GM19324 (cell line): ENCODE measurements around the gene DENND1B.

Source experiments
- ATAC-seq: cut with Tn5 transposase; IDR thresholded peaks from one replicate; pipeline ENCODE4 v1.9.1; 2021; ENCODE audit warnings: mild to moderate bottlenecking, moderate library complexity; ENCODE audit not compliant: unreplicated experiment, low FRiP score

DENND1B gene

GRCh38 chr1:197649188-197649587 lies 126.1 kb downstream of the DENND1B start:
- no peak for ATAC-seq

- no peak for ATAC-seq
Measured at GRCh38 chr1:197638316-197638715, 137.0 kb downstream of the DENND1B start.

- no peak for ATAC-seq
Measured at GRCh38 chr1:197637406-197637805, 137.9 kb downstream of the DENND1B start.

GRCh38 chr1:197633447-197634078 lies 141.7 kb downstream of the DENND1B start:
- no peak for ATAC-seq

GRCh38 chr1:197632651-197633050 lies 142.6 kb downstream of the DENND1B start:
- no peak for ATAC-seq

GRCh38 chr1:197632005-197632404 lies 143.3 kb downstream of the DENND1B start:
- ATAC-seq: no peak

- no peak for ATAC-seq
Measured at GRCh38 chr1:197622371-197622770, 152.9 kb downstream of the DENND1B start.

- no peak for ATAC-seq
Measured at GRCh38 chr1:197621761-197622160, 153.5 kb downstream of the DENND1B start.

- no peak for ATAC-seq
Measured at GRCh38 chr1:197620714-197621163, 154.5 kb downstream of the DENND1B start.

- no peak for ATAC-seq
Measured at GRCh38 chr1:197619008-197619640, 156.2 kb downstream of the DENND1B start.

- no peak for ATAC-seq
Measured at GRCh38 chr1:197618061-197618460, 157.2 kb downstream of the DENND1B start.

- ATAC-seq: no peak
Measured at GRCh38 chr1:197615693-197616011, 159.6 kb downstream of the DENND1B start.

- peak; percentile 82 for ATAC-seq
Measured at GRCh38 chr1:197614916-197615692, 160.2 kb downstream of the DENND1B start.

GRCh38 chr1:197606168-197606845 lies 169.0 kb downstream of the DENND1B start:
- no peak for ATAC-seq

GRCh38 chr1:197604302-197604701 lies 171.0 kb downstream of the DENND1B start:
- ATAC-seq: no peak

GRCh38 chr1:197600751-197601150 lies 174.5 kb downstream of the DENND1B start:
- no peak for ATAC-seq

- ATAC-seq: no peak
Measured at GRCh38 chr1:197599789-197600188, 175.5 kb downstream of the DENND1B start.

GRCh38 chr1:197598935-197599334 lies 176.3 kb downstream of the DENND1B start:
- no peak for ATAC-seq

GRCh38 chr1:197595304-197595904 lies 179.9 kb downstream of the DENND1B start:
- no peak for ATAC-seq

- no peak for ATAC-seq
Measured at GRCh38 chr1:197590687-197591086, 184.6 kb downstream of the DENND1B start.

- no peak for ATAC-seq
Measured at GRCh38 chr1:197585809-197586208, 189.5 kb downstream of the DENND1B start.
